Fibroblast of lung (primary cell): Measurements from ENCODE around the gene SPATC1L.

Experiments
- EZH2 ChIP-seq: IDR thresholded peaks from 2 replicates; pipeline ENCODE4 v1.5.1; 2012; ENCODE audit warnings: low read length, control low read depth, mild to moderate bottlenecking; ENCODE audit errors: missing control alignments
- TF ChIP-seq, protein P1 (sequence below), 2 donors: IDR thresholded peaks in 1 of 2; conservative IDR thresholded peaks in 1 of 2; 1 replicate in 1 of 2; 2 replicates in 1 of 2; pipeline ENCODE4 v1.5.1; 2011 to 2012; ENCODE audit warnings: low read length in 2 of 2, control low read depth in 1 of 2, inconsistent platforms in 1 of 2, low read depth in 1 of 2, mild to moderate bottlenecking in 1 of 2

DNA sequence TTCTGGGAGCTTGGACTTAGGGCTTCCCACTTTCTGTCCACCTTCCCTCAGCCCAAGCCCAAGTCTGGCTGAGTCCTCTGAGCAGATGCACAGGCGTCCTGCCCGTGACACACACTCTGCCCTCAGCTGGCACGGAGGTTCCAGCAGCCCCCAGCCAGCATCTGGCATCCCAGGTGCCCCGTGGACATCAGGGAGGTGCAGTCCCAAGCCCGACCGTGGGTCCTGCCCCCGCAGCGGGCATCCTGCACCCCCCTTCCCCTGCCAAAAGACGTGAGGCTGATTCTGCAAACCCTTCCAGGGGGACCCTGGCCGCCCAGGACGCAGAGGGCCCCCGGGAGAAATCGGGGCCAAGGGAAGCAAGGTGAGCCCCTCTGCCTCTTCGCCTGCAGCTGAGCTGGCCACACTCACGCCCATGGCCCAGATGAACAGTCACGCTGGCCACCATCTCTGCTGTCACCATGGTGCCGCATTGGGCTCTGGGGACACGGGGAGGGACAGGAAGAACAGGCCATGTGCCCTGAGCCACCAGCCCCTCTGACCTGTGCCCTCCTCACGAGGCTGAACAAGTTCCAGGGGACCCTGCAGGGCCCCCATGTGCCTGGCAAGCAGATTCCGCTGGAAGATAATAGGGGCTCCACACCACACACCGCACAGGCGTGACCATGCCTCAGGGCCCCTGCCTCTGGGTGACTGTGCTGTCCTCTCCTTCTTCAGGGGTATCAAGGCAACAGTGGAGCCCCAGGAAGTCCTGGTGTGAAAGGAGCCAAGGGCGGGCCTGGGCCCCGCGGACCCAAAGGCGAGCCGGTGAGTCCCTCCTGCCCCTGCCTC, 65.7 kb downstream of the SPATC1L start:
- TF ChIP-seq, protein P1, sequence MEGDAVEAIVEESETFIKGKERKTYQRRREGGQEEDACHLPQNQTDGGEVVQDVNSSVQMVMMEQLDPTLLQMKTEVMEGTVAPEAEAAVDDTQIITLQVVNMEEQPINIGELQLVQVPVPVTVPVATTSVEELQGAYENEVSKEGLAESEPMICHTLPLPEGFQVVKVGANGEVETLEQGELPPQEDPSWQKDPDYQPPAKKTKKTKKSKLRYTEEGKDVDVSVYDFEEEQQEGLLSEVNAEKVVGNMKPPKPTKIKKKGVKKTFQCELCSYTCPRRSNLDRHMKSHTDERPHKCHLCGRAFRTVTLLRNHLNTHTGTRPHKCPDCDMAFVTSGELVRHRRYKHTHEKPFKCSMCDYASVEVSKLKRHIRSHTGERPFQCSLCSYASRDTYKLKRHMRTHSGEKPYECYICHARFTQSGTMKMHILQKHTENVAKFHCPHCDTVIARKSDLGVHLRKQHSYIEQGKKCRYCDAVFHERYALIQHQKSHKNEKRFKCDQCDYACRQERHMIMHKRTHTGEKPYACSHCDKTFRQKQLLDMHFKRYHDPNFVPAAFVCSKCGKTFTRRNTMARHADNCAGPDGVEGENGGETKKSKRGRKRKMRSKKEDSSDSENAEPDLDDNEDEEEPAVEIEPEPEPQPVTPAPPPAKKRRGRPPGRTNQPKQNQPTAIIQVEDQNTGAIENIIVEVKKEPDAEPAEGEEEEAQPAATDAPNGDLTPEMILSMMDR (conservative IDR thresholded peaks at IDR 0.05 in 1 of 2, IDR thresholded peaks at IDR 0.05 in 1 of 2; ENCODE audit: low read depth in 1 of 2, low read length in 2 of 2) = no peak
- TF ChIP-seq EZH2 = no peak
